SK-N-SH treated with all-trans-retinoic acid at 6 μM for 48 hours (cell line): ENCODE results near the gene OR6N1.

ENCODE experiments used
- ATAC-seq: fragments of 200-7000 bp; cut with Tn5 transposase; 3 replicates; pipeline ENCODE4 v1.9.1; 2020; ENCODE audit warnings: mild to moderate bottlenecking, moderate library complexity
- BACH2 ChIP-seq: fragments of 250-450 bp; sonication (Bioruptor Pico); IDR thresholded peaks from 2 replicates; pipeline ENCODE4 v1.9.0; 2021; ENCODE audit warnings: mild to moderate bottlenecking, borderline replicate concordance
- CSDC2 ChIP-seq: fragments of 250-450 bp; sonication (Bioruptor Pico); IDR thresholded peaks from 2 replicates; pipeline ENCODE4 v1.5.0; 2020; ENCODE audit warnings: mild to moderate bottlenecking, moderate library complexity
- ESRRG ChIP-seq: fragments of 250-450 bp; sonication (Bioruptor Pico); IDR thresholded peaks from 2 replicates; pipeline ENCODE4 v1.6.1; 2021; ENCODE audit warnings: mild to moderate bottlenecking
- GLIS3 ChIP-seq: fragments of 250-450 bp; sonication (Bioruptor Pico); IDR thresholded peaks from 2 replicates; pipeline ENCODE4 v1.5.0; 2020; ENCODE audit warnings: mild to moderate bottlenecking, moderate library complexity
- ISL1 ChIP-seq: fragments of 250-450 bp; sonication (Bioruptor Pico); IDR thresholded peaks from 2 replicates; pipeline ENCODE4 v2.1.2; 2022; ENCODE audit warnings: mild to moderate bottlenecking, moderate library complexity
- OSR1 ChIP-seq: fragments of 250-450 bp; sonication (Bioruptor Pico); IDR thresholded peaks from 2 replicates; pipeline ENCODE4 v1.8.0; 2022; ENCODE audit warnings: moderate library complexity, mild to moderate bottlenecking, inconsistent platforms
- PPARA ChIP-seq: fragments of 250-450 bp; sonication (Bioruptor Pico); IDR thresholded peaks from 2 replicates; pipeline ENCODE4 v1.5.0; 2020; ENCODE audit warnings: mild to moderate bottlenecking, borderline replicate concordance
- RARB ChIP-seq: fragments of 250-450 bp; sonication (Bioruptor Pico); IDR thresholded peaks from 2 replicates; pipeline ENCODE4 v1.8.0; 2021; ENCODE audit warnings: mild to moderate bottlenecking, moderate library complexity
- TCF4 ChIP-seq: fragments of 250-450 bp; sonication (Bioruptor Pico); IDR thresholded peaks from 2 replicates; pipeline ENCODE4 v1.8.0; 2021; ENCODE audit warnings: mild to moderate bottlenecking, moderate library complexity, borderline replicate concordance
- TOX ChIP-seq: fragments of 250-450 bp; sonication (Bioruptor Pico); IDR thresholded peaks from 2 replicates; pipeline ENCODE4 v1.8.0; 2021; ENCODE audit warnings: mild to moderate bottlenecking, moderate library complexity, borderline replicate concordance
- ZC3H10 ChIP-seq: fragments of 250-450 bp; sonication (Bioruptor Pico); IDR thresholded peaks from 2 replicates; pipeline ENCODE4 v1.5.1; 2021; ENCODE audit warnings: mild to moderate bottlenecking, moderate library complexity
- ZFP3 ChIP-seq: fragments of 250-450 bp; sonication (Bioruptor Pico); IDR thresholded peaks from 2 replicates; pipeline ENCODE4 v1.5.0; 2020; ENCODE audit warnings: mild to moderate bottlenecking, moderate library complexity
- ZFP30 ChIP-seq: fragments of 450-650 bp; formaldehyde crosslinking; IDR thresholded peaks from 2 replicates; pipeline ENCODE4 v1.5.0; 2022; ENCODE audit warnings: mild to moderate bottlenecking, moderate library complexity
- ZNF565 ChIP-seq: fragments of 450-650 bp; formaldehyde crosslinking; conservative IDR thresholded peaks from 2 replicates; pipeline ENCODE4 v1.5.0; 2020; ENCODE audit warnings: low read depth, mild to moderate bottlenecking, moderate library complexity
- ZNF70 ChIP-seq: fragments of 450-650 bp; formaldehyde crosslinking; IDR thresholded peaks from 2 replicates; pipeline ENCODE4 v1.5.0; 2020; ENCODE audit warnings: mild to moderate bottlenecking, moderate library complexity
- ZNF8 ChIP-seq: fragments of 450-650 bp; formaldehyde crosslinking; IDR thresholded peaks from 2 replicates; pipeline ENCODE4 v1.5.0; 2020; ENCODE audit warnings: mild to moderate bottlenecking, moderate library complexity
- TF ChIP-seq, protein P1 (sequence below): fragments of 250-450 bp; sonication (Bioruptor Pico); IDR thresholded peaks from 2 replicates; pipeline ENCODE4 v1.8.0; 2020; ENCODE audit warnings: mild to moderate bottlenecking, moderate library complexity, borderline replicate concordance
- TF ChIP-seq, protein P2 (sequence below): fragments of 250-450 bp; sonication (Bioruptor Pico); IDR thresholded peaks from 2 replicates; pipeline ENCODE4 v1.5.0; 2020; ENCODE audit warnings: mild to moderate bottlenecking, moderate library complexity
- TF ChIP-seq, protein P3 (sequence below): fragments of 250-450 bp; sonication (Bioruptor Pico); IDR thresholded peaks from 2 replicates; pipeline ENCODE4 v1.5.1; 2020; ENCODE audit warnings: low read depth, mild to moderate bottlenecking, moderate library complexity
- TF ChIP-seq, protein P4 (sequence below): fragments of 250-450 bp; sonication (Bioruptor Pico); IDR thresholded peaks from 2 replicates; pipeline ENCODE4 v1.5.1; 2021; ENCODE audit warnings: mild to moderate bottlenecking, moderate library complexity
- TF ChIP-seq, protein P5 (sequence below): fragments of 250-450 bp; sonication (Bioruptor Pico); IDR thresholded peaks from 2 replicates; pipeline ENCODE4 v1.8.0; 2021; ENCODE audit warnings: low read depth, mild to moderate bottlenecking, moderate library complexity, borderline replicate concordance

The OR6N1 gene

DNA sequence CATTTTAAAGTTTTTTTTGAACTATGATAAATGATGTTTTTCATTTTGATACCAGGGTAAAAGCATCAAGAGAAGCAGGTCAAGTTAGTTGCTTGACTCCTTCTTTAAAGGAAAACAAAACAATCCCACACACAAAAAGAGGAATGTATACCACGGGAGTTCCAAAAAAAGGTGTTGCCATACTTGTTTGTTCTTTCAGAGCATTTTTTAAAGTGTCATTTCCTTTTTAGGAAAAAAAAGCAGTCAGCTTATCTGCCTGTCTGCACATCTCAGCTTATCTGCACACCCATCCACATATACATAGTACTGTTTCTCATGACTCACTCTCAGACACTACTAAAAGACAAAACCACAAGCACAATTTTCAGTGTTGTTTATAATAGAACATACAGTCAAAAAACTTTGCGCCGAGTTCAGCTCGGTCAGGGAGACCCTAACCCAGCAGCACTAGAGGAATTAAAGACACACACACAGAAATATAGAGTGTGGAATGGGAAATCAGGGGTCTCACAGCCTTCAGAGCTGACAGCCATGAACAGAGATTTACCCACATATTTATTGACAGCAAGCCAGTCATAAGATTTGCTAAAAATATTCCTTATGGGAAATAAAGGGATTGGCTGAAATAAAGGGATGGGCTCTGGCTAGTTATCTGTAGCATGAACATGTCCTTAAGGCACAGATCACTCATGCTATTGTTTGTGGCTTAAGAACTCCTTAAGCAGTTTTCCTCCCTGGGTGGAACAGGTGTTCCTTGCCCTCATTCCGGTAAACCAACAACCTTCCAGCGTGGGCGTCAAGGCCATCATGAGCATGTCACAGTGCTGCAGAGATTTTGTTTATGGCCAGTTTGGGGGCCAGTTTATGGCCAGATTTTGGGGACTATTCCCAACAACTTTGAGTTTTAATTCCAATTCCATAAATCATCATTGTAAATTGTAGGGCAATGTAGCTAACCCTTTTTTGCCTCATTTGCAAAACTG is 47.8 kb upstream of the OR6N1 start:
- no peak for ATAC-seq
- TF ChIP-seq BACH2 (CRISPR knock-in tag) (no peak), ZC3H10 (CRISPR knock-in tag) (no peak), RARB (no peak), ZNF8 (CRISPR knock-in tag) (no peak), ZNF70 (CRISPR knock-in tag) (no peak), PPARA (no peak), ESRRG (CRISPR knock-in tag) (no peak)
- TF ChIP-seq, protein P1, sequence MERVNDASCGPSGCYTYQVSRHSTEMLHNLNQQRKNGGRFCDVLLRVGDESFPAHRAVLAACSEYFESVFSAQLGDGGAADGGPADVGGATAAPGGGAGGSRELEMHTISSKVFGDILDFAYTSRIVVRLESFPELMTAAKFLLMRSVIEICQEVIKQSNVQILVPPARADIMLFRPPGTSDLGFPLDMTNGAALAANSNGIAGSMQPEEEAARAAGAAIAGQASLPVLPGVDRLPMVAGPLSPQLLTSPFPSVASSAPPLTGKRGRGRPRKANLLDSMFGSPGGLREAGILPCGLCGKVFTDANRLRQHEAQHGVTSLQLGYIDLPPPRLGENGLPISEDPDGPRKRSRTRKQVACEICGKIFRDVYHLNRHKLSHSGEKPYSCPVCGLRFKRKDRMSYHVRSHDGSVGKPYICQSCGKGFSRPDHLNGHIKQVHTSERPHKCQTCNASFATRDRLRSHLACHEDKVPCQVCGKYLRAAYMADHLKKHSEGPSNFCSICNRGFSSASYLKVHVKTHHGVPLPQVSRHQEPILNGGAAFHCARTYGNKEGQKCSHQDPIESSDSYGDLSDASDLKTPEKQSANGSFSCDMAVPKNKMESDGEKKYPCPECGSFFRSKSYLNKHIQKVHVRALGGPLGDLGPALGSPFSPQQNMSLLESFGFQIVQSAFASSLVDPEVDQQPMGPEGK (CRISPR knock-in tag): no peak
- TF ChIP-seq, all 23 proteins: peak for 0

DNA sequence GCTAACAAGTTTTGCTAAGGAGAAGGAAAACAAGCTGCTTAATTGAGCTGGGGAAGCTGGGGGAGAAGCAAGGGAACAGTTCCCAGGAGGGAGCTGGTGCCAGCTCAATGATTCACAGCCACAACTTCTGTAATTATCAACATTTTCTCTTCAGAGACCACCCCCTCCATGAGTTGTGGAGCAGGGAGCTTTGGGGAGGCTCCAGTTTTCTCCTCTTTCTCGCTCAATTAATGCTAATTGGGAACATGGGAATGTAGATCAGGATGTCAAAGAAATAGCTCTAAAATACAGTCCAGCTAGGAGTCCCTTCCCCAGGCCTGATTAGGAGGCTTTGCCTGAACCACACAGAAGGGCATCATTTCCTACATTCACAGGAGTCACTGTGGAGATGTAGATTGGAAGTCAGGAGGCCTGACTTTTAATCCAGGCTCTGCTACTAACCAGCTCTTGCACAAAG is 47.0 kb upstream of the OR6N1 start:
- TF ChIP-seq BACH2 (CRISPR knock-in tag) (no peak), ESRRG (CRISPR knock-in tag) (no peak), TCF4 (CRISPR knock-in tag) (no peak), ZFP3 (no peak), ZFP30 (CRISPR knock-in tag) (no peak), ISL1 (CRISPR knock-in tag) (no peak), CSDC2 (no peak), ZNF565 (CRISPR knock-in tag) (no peak), PPARA (no peak)
- TF ChIP-seq, protein P2, sequence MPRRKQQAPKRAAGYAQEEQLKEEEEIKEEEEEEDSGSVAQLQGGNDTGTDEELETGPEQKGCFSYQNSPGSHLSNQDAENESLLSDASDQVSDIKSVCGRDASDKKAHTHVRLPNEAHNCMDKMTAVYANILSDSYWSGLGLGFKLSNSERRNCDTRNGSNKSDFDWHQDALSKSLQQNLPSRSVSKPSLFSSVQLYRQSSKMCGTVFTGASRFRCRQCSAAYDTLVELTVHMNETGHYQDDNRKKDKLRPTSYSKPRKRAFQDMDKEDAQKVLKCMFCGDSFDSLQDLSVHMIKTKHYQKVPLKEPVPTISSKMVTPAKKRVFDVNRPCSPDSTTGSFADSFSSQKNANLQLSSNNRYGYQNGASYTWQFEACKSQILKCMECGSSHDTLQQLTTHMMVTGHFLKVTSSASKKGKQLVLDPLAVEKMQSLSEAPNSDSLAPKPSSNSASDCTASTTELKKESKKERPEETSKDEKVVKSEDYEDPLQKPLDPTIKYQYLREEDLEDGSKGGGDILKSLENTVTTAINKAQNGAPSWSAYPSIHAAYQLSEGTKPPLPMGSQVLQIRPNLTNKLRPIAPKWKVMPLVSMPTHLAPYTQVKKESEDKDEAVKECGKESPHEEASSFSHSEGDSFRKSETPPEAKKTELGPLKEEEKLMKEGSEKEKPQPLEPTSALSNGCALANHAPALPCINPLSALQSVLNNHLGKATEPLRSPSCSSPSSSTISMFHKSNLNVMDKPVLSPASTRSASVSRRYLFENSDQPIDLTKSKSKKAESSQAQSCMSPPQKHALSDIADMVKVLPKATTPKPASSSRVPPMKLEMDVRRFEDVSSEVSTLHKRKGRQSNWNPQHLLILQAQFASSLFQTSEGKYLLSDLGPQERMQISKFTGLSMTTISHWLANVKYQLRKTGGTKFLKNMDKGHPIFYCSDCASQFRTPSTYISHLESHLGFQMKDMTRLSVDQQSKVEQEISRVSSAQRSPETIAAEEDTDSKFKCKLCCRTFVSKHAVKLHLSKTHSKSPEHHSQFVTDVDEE (CRISPR knock-in tag): no peak
- TF ChIP-seq, protein P3, sequence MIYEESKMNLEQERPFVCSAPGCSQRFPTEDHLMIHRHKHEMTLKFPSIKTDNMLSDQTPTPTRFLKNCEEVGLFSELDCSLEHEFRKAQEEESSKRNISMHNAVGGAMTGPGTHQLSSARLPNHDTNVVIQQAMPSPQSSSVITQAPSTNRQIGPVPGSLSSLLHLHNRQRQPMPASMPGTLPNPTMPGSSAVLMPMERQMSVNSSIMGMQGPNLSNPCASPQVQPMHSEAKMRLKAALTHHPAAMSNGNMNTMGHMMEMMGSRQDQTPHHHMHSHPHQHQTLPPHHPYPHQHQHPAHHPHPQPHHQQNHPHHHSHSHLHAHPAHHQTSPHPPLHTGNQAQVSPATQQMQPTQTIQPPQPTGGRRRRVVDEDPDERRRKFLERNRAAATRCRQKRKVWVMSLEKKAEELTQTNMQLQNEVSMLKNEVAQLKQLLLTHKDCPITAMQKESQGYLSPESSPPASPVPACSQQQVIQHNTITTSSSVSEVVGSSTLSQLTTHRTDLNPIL (CRISPR knock-in tag): no peak
- no peak for ATAC-seq

DNA sequence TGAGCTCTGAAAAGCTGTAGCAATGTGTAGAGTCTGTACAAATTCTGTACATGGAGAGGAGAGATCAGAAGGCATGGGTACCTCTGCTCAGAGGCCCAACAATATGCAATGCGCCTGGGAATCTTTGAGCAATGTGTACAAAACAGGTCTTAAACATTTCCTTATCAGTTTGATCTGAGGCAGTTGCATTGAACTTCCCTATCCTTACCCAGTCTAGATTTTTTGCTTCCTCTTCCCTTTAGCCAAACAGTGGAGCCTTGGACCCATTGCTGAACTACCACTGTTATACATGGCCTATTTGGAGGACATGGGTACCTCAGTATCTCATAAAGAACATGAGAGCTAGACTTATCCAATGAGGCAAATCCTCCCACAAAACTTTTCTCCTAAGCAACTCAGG is 46.6 kb upstream of the OR6N1 start:
- TF ChIP-seq CSDC2 (no peak), ZNF565 (CRISPR knock-in tag) (no peak), ZFP3 (no peak), ZFP30 (CRISPR knock-in tag) (no peak), ISL1 (CRISPR knock-in tag) (no peak), ESRRG (CRISPR knock-in tag) (no peak), RARB (no peak), BACH2 (CRISPR knock-in tag) (no peak), PPARA (no peak), TCF4 (CRISPR knock-in tag) (no peak), TOX (no peak), OSR1 (no peak), GLIS3 (CRISPR knock-in tag) (no peak)
- TF ChIP-seq, protein P4, sequence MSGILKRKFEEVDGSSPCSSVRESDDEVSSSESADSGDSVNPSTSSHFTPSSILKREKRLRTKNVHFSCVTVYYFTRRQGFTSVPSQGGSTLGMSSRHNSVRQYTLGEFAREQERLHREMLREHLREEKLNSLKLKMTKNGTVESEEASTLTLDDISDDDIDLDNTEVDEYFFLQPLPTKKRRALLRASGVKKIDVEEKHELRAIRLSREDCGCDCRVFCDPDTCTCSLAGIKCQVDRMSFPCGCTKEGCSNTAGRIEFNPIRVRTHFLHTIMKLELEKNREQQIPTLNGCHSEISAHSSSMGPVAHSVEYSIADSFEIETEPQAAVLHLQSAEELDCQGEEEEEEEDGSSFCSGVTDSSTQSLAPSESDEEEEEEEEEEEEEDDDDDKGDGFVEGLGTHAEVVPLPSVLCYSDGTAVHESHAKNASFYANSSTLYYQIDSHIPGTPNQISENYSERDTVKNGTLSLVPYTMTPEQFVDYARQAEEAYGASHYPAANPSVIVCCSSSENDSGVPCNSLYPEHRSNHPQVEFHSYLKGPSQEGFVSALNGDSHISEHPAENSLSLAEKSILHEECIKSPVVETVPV (CRISPR knock-in tag): no peak
- TF ChIP-seq, protein P2 (CRISPR knock-in tag): no peak
- TF ChIP-seq, protein P5, sequence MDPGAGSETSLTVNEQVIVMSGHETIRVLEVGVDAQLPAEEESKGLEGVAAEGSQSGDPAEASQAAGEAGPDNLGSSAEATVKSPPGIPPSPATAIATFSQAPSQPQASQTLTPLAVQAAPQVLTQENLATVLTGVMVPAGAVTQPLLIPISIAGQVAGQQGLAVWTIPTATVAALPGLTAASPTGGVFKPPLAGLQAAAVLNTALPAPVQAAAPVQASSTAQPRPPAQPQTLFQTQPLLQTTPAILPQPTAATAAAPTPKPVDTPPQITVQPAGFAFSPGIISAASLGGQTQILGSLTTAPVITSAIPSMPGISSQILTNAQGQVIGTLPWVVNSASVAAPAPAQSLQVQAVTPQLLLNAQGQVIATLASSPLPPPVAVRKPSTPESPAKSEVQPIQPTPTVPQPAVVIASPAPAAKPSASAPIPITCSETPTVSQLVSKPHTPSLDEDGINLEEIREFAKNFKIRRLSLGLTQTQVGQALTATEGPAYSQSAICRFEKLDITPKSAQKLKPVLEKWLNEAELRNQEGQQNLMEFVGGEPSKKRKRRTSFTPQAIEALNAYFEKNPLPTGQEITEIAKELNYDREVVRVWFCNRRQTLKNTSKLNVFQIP (CRISPR knock-in tag): no peak
- TF ChIP-seq, protein P3 (CRISPR knock-in tag): no peak
- ATAC-seq: no peak
